ENCODE measurements around the gene HOXA10. TPM values are rescaled to one million over a fixed set of nuclear protein-coding genes. Genes with fewer than 3 reads are reported as not detected.

HOXA10 gene
- total RNA-seq, 4 donors from 2014 or later: 24.6 to 61.2 (median 40.0) TPM

DNA sequence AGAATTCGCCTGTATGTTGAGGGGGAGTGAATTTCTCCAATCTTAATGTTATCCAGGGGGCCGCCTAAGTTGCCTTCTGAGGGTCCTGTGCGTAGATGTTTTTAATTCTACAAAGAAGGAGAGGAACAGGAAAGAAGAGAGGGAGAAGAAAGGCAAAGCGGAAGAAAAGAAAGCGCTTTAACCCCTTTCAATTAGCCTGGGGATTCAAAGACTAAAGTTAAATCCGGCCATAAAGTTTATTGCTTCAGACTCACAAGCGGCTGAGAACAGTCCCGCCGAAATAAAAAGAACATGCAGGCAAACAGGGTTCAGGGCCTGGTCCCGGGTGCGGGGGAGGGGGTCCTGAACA lies 35.2 kb downstream of the HOXA10 start:
- ATAC-seq (no peak), DNase-seq (no peak)
- Histone ChIP-seq H3K4me1 (peaks cover 34% of the 10 kb centered on the region in 2 donors), H3K9me3 (no peaks in the 10 kb centered on the region), H3K36me3 (peaks cover 0 to 2% of the 10 kb centered on the region in 2 donors), H3K4me3 (no peak overlapping the region), H3K27me3 (no peaks in the 10 kb centered on the region), H3K27ac (peak overlapping the region in 3 of 4 donors; percentile 25 to 95 (median 32))
- intact Hi-C loops (cut with DNase I; ENCODE audit: low total_unique reads) (no loop called here), in situ Hi-C loops (cut with MboI; ENCODE audit: low sequenced_read_pairs in 4 of 4) (no loop called here)
- no peak for TF ChIP-seq POLR2A (IDR thresholded peaks at IDR 0.05)
- TF ChIP-seq, protein P1, sequence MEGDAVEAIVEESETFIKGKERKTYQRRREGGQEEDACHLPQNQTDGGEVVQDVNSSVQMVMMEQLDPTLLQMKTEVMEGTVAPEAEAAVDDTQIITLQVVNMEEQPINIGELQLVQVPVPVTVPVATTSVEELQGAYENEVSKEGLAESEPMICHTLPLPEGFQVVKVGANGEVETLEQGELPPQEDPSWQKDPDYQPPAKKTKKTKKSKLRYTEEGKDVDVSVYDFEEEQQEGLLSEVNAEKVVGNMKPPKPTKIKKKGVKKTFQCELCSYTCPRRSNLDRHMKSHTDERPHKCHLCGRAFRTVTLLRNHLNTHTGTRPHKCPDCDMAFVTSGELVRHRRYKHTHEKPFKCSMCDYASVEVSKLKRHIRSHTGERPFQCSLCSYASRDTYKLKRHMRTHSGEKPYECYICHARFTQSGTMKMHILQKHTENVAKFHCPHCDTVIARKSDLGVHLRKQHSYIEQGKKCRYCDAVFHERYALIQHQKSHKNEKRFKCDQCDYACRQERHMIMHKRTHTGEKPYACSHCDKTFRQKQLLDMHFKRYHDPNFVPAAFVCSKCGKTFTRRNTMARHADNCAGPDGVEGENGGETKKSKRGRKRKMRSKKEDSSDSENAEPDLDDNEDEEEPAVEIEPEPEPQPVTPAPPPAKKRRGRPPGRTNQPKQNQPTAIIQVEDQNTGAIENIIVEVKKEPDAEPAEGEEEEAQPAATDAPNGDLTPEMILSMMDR (IDR thresholded peaks at IDR 0.05 in 4 of 5, conservative IDR thresholded peaks at IDR 0.05 in 1 of 5): no peak

DNA sequence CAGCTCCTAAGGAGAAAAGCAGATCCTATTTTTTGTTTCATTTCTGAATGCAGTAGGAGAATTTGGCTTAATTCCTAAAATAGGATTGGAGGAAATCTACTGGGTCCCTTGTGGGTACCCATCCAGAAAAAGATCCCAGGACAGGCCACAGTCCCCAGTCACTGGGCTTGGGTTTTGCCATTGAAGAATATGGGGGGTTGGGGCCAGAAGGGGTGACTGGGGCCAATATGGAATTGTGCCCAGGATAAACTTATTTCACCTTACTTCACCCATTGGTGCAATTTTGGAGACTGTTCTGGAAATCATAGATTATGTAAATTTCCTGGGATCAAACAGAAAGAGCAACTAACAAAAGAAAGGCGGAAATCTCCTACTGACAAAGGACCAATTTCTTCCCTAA lies 35.6 kb downstream of the HOXA10 start:
- in situ Hi-C loops (cut with MboI; ENCODE audit: low sequenced_read_pairs in 4 of 4): no loop called here

DNA sequence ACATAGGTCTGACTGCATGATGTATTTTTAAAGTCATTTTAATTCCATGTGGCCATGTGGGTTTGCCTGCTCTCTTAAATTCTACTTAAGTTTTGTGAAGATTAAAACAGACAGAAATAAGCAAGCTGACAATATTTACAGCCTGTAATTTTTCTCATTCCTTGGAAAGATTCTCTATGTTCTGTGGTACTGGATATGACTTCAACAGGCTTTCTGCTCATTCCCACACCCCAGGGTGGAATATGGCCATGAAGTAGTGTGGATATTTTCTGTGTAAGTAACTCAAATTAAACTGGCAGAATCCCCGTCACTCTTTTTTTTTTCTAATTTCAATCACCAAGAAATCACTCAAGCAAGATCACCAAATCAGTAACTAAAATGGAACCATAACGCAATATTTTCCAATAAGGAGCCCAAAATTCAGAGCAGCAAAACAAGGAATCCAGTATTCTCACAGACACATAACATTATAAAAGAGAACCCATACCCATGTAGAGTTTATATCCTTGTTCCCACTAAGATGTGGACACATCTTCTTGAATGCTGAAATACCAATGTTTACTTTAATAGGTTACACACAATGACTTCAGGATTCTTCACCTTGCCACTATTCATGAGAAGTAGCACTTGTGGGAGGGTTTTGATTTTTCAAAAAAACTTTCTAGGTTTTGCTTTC lies 36.3 kb downstream of the HOXA10 start:
- Histone ChIP-seq H3K27ac (peak overlapping the region; percentile 9 to 95 (median 42)), H3K9me3 (no peaks in the 10 kb centered on the region), H3K4me3 (no peak overlapping the region), H3K4me1 (peaks cover 41% of the 10 kb centered on the region in 2 donors), H3K27me3 (no peaks in the 10 kb centered on the region), H3K36me3 (no peaks in the 10 kb centered on the region)
- DNase-seq: no peak
- no peak for TF ChIP-seq POLR2A (IDR thresholded peaks at IDR 0.05)
- TF ChIP-seq, protein P1 (IDR thresholded peaks at IDR 0.05 in 4 of 5, conservative IDR thresholded peaks at IDR 0.05 in 1 of 5): no peak
- no peak for ATAC-seq
- in situ Hi-C loops (cut with MboI; ENCODE audit: low sequenced_read_pairs in 4 of 4) (no loop called here), intact Hi-C loops (cut with DNase I; ENCODE audit: low total_unique reads) (no loop called here)

More for the DNA sequence above, 35.6 kb downstream of the HOXA10 start:
- Histone ChIP-seq H3K36me3 (no peaks in the 10 kb centered on the region), H3K27ac (peak overlapping the region in 3 of 4 donors; percentile 25 to 95 (median 32)), H3K4me1 (peaks cover 39% of the 10 kb centered on the region in 2 donors), H3K27me3 (no peaks in the 10 kb centered on the region), H3K4me3 (no peak overlapping the region), H3K9me3 (no peaks in the 10 kb centered on the region)
- TF ChIP-seq, protein P1 (IDR thresholded peaks at IDR 0.05 in 4 of 5, conservative IDR thresholded peaks at IDR 0.05 in 1 of 5): no peak
- no peak for TF ChIP-seq POLR2A (IDR thresholded peaks at IDR 0.05)
- ATAC-seq: no peak
- intact Hi-C loops (cut with DNase I; ENCODE audit: low total_unique reads): no loop called here
- DNase-seq: no peak

DNA sequence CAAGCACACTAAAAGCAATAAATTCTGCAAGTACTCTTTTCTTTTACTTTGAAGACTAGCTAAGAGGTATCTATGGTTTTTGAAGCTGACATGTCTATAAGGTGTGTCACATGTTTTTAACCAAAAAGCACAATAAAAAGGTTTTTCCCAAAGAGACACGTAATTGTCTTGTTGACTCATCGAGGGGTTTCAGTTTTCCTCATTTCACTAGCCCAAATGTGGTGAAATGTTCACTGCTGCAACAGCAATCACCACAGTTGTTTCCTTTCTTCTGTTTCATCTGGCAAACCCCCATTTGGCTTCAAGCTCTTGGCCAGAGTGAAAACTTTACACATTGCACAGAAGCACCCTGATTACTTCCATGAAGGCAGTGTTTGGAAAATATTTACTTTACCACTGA lies 39.7 kb downstream of the HOXA10 start:
- H3K36me3 ChIP-seq: no peaks in the 10 kb centered on the region
- TF ChIP-seq POLR2A (IDR thresholded peaks at IDR 0.05): no peak
- TF ChIP-seq, protein P1 (IDR thresholded peaks at IDR 0.05 in 4 of 5, conservative IDR thresholded peaks at IDR 0.05 in 1 of 5): no peak
- H3K4me1 ChIP-seq: peaks cover 45 to 51% of the 10 kb centered on the region in 2 donors
- peak in 1 of 2 donors; percentile 78 for DNase-seq
- no peaks in the 10 kb centered on the region for H3K9me3 ChIP-seq
- in situ Hi-C loops (cut with MboI; ENCODE audit: low sequenced_read_pairs in 4 of 4) (no loop called here), intact Hi-C loops (cut with DNase I; ENCODE audit: low total_unique reads) (loop anchor here (2.0 to 5.0 kb wide), 2 partner anchors 33 to 280 kb away; partner anchors contain the start of gene HOXA9)
- peak overlapping the region in 1 of 4 donors; percentile 3 for H3K4me3 ChIP-seq
- peak overlapping the region; percentile 70 to 95 (median 78) for H3K27ac ChIP-seq
- peak; percentile 51 to 75 for ATAC-seq
- H3K27me3 ChIP-seq: no peaks in the 10 kb centered on the region
